ENCODE data around the gene NTRK1. TPM values are rescaled to one million over a fixed set of nuclear protein-coding genes. Genes with fewer than 3 reads are reported as not detected.

The NTRK1 gene
- total RNA-seq, 1 donor from 2014 or later: 54.3 TPM

DNA sequence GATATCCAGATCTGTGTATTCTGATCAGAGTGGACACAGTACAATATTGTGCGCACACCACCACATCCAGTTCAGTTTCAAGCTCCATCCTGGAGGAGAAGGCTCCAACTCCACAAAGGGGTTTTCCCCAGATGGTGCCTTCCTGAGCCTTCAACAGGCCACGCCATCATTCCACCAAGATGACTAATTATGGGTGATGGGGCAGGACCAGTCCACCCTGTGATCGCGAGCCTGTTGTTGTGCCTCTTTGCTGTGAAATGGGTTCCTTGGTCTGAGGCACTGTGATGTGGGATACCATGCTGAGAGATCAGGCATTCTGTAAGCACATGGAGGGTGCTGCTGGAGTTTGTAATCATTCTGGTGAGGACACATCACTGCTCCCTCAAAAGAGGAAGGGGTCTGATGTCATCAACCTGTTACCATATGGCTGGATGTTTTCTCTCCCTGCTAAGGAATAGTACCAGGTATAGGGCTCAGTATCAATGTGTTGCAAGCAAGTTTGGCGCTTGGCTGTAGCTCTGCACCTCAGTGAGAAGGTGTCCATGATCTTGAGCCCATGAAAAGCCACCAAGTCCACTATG lies 37.4 kb upstream of the NTRK1 start:
- Mint-ChIP-seq H3K4me1 (peaks cover 31% of the 10 kb centered on the region), H3K4me3 (no peak overlapping the region), H3K27ac (peak overlapping the region; percentile 19), H3K27me3 (no peaks in the 10 kb centered on the region), H3K9me3 (peaks cover 10% of the 10 kb centered on the region), H3K36me3 (ENCODE audit: low read depth) (no peaks in the 10 kb centered on the region)
- no peak for DNase-seq
- intact Hi-C loops (cut with micrococcal nuclease): no loop called here

DNA sequence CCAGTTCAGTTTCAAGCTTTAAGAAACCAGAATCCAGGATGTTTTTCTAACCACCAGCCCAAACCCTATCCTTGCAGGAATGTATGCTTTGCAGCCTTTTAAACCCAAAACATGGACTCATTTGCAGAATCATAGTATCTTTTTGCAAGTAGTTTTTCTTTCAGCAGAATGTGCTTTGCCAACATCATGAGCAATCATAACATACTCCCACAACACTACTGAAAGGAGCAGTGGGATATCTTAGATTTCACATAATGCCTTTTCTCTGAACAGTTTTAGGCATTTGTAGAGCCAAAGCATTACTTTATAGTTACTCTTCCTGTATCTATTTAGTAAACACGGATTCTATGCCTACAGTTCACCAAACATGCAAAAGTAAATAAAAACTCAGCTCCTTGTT lies 34.0 kb upstream of the NTRK1 start:
- no peak overlapping the region for H3K4me3 Mint-ChIP-seq
- intact Hi-C loops (cut with micrococcal nuclease): no loop called here
- no peak overlapping the region for H3K27ac Mint-ChIP-seq
- DNase-seq: no peak
- peaks cover 25% of the 10 kb centered on the region for H3K4me1 Mint-ChIP-seq
- H3K27me3 Mint-ChIP-seq: no peaks in the 10 kb centered on the region
- H3K9me3 Mint-ChIP-seq: no peaks in the 10 kb centered on the region
- H3K36me3 Mint-ChIP-seq (ENCODE audit: low read depth): no peaks in the 10 kb centered on the region

DNA sequence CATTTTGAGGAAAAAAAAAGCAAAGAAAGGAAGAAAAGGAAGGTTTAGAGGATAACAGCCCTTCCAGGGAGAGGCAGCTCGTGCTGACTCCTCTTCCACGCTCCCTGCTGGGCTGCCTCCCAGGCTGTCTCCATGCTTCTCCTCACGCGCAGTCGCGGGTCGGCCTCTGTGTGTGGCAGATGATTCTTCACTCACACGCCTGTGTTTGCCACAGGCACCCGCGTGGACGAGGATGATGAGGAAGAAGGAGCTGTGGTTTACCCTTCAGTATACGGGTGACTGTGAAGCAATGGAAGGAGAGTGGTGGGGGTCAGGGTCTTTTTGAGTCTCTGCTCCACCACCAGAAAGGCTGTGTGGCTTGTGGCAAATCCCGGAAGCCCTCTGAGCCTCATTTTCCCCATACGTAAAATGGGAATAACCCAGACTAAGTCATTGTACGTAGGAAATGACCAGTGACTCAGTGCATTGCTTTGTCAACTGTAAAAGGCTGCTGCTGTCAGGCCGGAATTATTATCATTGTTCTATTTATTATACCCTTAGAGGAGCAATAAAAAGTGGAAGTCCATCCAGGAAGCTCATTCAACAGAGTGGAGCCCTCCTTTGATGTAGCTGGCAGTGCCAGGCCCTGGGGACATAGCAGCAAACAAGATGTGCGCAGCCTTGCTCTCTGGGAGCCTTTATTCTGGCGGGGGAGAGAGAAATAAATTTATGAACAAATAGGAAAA lies 32.1 kb upstream of the NTRK1 start:
- H3K27ac Mint-ChIP-seq: no peak overlapping the region
- no peak overlapping the region for H3K4me3 Mint-ChIP-seq
- intact Hi-C loops (cut with micrococcal nuclease): no loop called here
- no peaks in the 10 kb centered on the region for H3K27me3 Mint-ChIP-seq
- no peak for DNase-seq
- H3K36me3 Mint-ChIP-seq (ENCODE audit: low read depth): no peaks in the 10 kb centered on the region
- H3K4me1 Mint-ChIP-seq: peaks cover 15% of the 10 kb centered on the region
- no peaks in the 10 kb centered on the region for H3K9me3 Mint-ChIP-seq

DNA sequence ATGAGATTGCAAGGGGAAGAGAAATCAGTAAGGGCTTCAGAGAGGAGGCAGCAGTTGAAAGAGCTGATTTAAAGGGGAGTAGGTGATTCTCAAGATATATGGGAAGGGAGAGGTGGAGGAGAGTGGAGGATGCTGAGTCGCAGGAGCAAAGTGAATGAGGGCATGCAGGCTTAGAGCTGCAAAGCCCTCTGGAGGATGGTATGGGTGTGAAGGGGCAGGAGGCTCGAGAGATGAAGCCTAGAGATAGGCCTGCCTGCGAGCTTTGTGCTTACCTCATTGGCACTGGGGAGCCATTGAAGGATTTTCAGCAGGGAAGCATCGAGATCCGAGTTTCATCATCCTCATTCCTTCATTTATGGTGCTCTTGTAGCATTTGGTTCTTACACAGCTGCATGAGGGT lies 28.2 kb upstream of the NTRK1 start:
- no peaks in the 10 kb centered on the region for H3K27me3 Mint-ChIP-seq
- H3K36me3 Mint-ChIP-seq (ENCODE audit: low read depth): no peaks in the 10 kb centered on the region
- H3K27ac Mint-ChIP-seq: peak overlapping the region; percentile 2
- no peak for DNase-seq
- peaks cover 52% of the 10 kb centered on the region for H3K4me1 Mint-ChIP-seq
- intact Hi-C loops (cut with micrococcal nuclease): no loop called here
- no peaks in the 10 kb centered on the region for H3K9me3 Mint-ChIP-seq
- H3K4me3 Mint-ChIP-seq: no peak overlapping the region

DNA sequence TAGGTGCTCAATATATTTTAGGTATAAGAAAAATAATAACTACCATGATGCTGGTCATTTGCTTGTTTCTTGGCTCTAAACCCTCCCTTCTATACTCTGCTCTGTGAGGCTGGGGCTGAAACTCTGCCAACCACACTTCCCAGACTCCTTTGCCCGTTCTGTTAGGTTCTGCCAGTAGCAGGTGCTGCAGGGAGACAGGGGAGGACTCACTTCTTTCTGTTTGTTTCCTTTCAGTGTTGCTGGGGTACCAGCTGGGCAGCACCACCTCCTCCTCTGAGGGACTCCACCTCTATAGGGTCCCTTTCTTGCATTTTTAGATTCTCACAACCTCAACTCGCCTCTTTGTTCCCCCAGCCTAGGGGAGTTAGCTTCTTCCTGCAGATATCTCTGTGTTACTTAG lies 27.1 kb upstream of the NTRK1 start:
- H3K4me1 Mint-ChIP-seq: peaks cover 58% of the 10 kb centered on the region
- no peaks in the 10 kb centered on the region for H3K9me3 Mint-ChIP-seq
- peak overlapping the region; percentile 73 for H3K27ac Mint-ChIP-seq
- intact Hi-C loops (cut with micrococcal nuclease): no loop called here
- no peaks in the 10 kb centered on the region for H3K27me3 Mint-ChIP-seq
- H3K36me3 Mint-ChIP-seq (ENCODE audit: low read depth): no peaks in the 10 kb centered on the region
- peak; percentile 79 for DNase-seq
- H3K4me3 Mint-ChIP-seq: no peak overlapping the region

DNA sequence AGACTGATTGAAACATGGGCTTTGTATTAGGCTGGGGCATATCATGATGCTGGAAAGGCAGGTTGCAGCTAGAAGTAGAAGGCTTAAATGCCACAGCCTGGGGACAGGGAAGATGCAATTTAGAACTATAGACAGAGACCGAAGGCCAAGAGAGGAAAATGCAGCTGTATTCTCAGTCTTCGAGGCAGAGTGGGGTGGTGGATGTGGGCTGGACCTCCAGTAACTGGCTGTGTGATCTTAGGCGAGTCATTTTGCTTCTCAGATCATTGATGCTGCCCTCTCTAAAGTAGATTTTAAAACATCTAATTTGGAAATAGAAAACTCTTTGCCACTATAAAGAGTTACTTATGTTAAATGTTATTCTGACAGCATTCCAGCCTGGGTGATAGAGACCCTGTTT lies 26.3 kb upstream of the NTRK1 start:
- no peak for DNase-seq
- intact Hi-C loops (cut with micrococcal nuclease): no loop called here
- Mint-ChIP-seq H3K4me1 (peaks cover 60% of the 10 kb centered on the region), H3K9me3 (no peaks in the 10 kb centered on the region), H3K27ac (peak overlapping the region; percentile 73), H3K4me3 (peak overlapping the region; percentile 31), H3K27me3 (no peaks in the 10 kb centered on the region), H3K36me3 (ENCODE audit: low read depth) (no peaks in the 10 kb centered on the region)

DNA sequence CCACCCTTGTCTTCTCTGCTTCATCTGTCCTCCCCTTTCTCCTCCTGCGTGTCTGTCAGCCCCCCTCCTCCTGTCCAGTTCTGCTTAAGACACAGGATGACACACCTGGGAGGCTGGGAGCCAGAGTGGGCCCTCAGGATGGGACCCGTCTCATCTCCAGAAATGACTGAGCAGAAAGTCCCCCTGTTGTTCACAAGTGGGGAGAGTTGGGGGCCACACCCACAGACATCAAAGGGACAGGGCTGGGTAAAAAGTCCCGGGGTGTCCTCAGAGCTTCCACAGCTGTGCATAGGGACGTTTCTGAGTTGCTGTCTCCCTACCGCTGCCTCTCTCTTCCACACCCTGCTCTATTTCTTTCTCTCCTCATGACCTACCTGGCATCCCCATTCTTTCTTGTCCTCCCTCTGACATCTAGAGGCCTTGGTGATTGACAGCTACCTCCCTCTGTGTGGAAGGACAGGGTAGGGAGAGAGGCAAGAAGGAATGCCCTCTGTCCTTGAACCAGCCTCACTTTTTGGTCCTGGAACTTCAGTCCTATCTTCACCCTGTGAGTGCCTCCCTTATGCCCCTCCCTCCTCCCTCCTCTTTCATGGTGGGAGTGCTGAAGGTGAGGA lies 24.5 kb upstream of the NTRK1 start:
- DNase-seq: peak; percentile 90
- Mint-ChIP-seq H3K27me3 (peaks cover 7% of the 10 kb centered on the region), H3K27ac (peak overlapping the region; percentile 89), H3K4me3 (peak overlapping the region; percentile 52), H3K36me3 (ENCODE audit: low read depth) (no peaks in the 10 kb centered on the region), H3K9me3 (no peaks in the 10 kb centered on the region), H3K4me1 (peaks cover 64% of the 10 kb centered on the region)
- intact Hi-C loops (cut with micrococcal nuclease): loop anchor here (1.0 to 5.0 kb wide), 3 partner anchors 20 to 86 kb away; partner anchors contain the start of genes LRRC71 and SH2D2A

DNA sequence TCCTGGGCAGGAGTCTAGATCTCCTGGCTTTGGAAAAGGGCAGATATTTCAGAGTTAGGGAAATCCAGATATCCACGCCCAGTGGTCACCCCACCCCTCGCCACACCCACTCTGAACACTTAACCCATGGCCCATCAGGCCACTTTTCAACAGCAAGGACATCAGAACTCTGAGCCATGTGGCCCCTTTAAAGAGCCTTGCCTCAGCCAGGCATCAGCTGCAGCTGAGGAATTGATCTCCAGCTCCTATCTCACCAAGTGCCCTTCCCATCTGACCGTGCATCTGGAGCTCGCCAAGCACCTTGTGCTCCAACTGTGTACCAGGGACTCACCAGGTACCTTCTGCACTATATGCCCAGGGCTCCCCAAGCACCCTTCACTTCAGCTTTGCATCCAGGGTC lies 23.8 kb upstream of the NTRK1 start:
- Mint-ChIP-seq H3K4me3 (peak overlapping the region; percentile 52), H3K27me3 (peaks cover 7% of the 10 kb centered on the region), H3K4me1 (peaks cover 60% of the 10 kb centered on the region), H3K27ac (peak overlapping the region; percentile 89), H3K9me3 (no peaks in the 10 kb centered on the region), H3K36me3 (ENCODE audit: low read depth) (no peaks in the 10 kb centered on the region)
- no peak for DNase-seq
- intact Hi-C loops (cut with micrococcal nuclease): loop anchor here (1.0 to 5.0 kb wide), 3 partner anchors 21 to 85 kb away; partner anchors contain the start of genes LRRC71 and SH2D2A

DNA sequence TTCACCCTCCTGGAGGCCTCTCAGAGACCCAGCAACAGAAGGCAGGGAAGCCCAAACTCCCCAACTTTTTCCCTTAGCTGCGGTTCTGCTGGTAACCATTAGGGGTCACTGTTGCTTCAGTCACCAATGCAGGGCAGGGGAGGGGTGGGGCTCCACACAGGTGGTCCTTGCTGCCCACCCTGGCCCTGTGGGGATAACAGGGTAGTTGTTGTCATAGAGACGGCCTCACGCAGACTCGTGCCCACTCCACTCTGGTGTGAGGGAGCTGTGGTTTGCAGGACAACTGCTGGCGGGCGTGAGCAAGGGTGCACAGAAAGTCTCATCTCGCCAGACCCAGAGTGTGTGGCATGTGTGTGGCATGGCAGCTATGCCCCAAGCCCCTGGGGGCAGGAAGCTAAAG lies 21.7 kb upstream of the NTRK1 start:
- H3K9me3 Mint-ChIP-seq: no peaks in the 10 kb centered on the region
- peak; percentile 87 for DNase-seq
- peaks cover under 1% of the 10 kb centered on the region for H3K36me3 Mint-ChIP-seq (ENCODE audit: low read depth)
- H3K27me3 Mint-ChIP-seq: peaks cover 18% of the 10 kb centered on the region
- H3K27ac Mint-ChIP-seq: peak overlapping the region; percentile 46
- intact Hi-C loops (cut with micrococcal nuclease): loop anchor here (1.0 to 5.0 kb wide), 4 partner anchors 21 to 83 kb away; partner anchors contain the start of genes LRRC71 and NTRK1
- H3K4me1 Mint-ChIP-seq: peaks cover 51% of the 10 kb centered on the region
- H3K4me3 Mint-ChIP-seq: peak overlapping the region; percentile 58

DNA sequence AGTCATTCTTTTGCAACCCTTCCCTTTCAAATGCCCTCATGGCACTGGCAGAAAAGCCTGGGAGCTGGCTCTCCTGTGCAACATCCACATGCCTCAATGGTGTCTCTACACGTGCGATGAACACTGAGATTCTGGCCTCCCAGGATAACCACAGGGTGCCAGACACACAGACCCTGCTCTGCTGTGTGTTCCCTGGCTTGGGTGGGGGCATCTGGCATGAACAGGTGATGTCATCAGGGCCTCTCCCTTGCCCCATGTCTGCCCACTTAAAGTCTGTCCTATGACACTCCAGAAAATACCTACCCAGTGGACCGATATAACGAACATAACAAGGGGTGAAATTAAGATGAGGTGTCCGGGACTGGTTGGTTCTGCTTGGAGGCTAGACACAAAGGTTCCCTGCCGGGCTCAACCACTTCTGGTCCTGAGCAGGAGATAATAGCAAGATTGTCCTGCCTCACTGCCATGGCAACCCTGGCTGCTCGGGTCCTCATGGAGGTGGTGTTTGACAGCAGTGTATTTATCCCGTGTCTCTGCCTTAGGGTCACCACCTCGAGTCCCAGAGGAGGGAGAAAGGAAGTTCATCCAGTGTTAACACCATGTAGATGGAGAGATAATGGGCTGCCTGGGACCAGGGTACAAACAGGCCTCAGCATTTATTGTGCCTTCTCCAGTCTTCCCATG lies 21.1 kb upstream of the NTRK1 start:
- DNase-seq: no peak
- H3K4me3 Mint-ChIP-seq: no peak overlapping the region
- H3K36me3 Mint-ChIP-seq (ENCODE audit: low read depth): peaks cover 2% of the 10 kb centered on the region
- H3K9me3 Mint-ChIP-seq: no peaks in the 10 kb centered on the region
- intact Hi-C loops (cut with micrococcal nuclease): loop anchor here (1.0 to 5.0 kb wide), 4 partner anchors 21 to 83 kb away; partner anchors contain the start of genes LRRC71 and NTRK1
- peak overlapping the region; percentile 7 for H3K27ac Mint-ChIP-seq
- peaks cover 23% of the 10 kb centered on the region for H3K27me3 Mint-ChIP-seq
- H3K4me1 Mint-ChIP-seq: peaks cover 46% of the 10 kb centered on the region

DNA sequence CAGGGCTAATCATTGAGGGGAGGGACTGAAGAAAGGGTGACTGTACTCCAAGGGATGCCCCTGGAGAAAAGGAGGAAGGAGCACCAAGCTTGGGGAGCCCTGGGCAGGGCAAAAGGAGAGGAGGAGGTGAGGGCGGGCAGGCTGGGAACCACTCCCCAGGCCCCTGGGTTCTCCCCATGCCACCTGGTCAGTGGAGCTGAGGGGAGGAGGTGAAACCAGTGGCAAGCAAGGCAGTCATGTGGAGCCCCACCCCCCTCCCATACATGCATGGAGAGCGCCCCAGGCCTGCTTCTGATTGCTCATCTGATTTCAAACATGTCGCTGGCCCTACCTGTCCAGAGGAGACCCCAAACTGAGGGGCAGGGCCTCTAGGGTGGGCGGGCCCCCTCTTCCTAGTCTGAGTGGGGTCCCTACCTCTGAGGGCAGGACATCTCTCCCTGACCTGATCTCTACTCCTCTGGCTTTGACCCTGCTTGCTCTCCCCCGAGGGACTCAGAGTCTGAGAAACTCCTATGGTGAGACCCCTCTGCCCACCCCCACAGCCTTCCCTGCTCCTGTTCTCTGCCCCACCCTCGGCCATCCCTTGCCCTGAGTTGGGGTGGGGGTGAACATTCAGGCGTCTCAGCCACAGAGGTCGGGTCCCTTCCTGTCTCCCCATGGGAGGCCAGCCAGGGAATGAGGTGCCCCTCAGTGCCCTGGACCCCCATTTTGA lies 20.3 kb upstream of the NTRK1 start:
- no peak for DNase-seq
- Mint-ChIP-seq H3K27me3 (peaks cover 28% of the 10 kb centered on the region), H3K9me3 (no peaks in the 10 kb centered on the region), H3K36me3 (ENCODE audit: low read depth) (peaks cover 2% of the 10 kb centered on the region), H3K27ac (peak overlapping the region; percentile 10), H3K4me3 (no peak overlapping the region), H3K4me1 (peaks cover 40% of the 10 kb centered on the region)
- intact Hi-C loops (cut with micrococcal nuclease): no loop called here

DNA sequence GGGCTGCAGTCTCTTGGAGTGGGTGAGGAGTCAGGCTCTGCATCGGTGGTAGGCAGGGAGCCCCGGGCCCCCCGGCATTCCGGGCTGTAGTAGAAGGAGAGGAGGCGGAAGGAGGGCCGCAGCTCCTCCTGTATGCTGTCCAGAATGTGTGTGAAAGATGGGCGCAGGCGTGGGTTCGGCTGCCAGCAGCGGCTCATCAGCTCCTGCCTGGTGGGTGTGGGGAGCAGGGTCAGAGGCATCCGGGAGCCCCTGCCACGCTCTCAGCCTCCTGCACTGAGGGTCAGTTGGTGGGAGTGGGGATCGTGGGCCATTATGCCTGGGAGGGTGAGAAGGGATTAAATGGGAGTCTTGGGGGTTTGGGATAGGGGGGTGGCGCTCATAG lies 19.8 kb upstream of the NTRK1 start:
- Mint-ChIP-seq H3K4me1 (peaks cover 37% of the 10 kb centered on the region), H3K9me3 (no peaks in the 10 kb centered on the region), H3K27ac (no peak overlapping the region), H3K36me3 (ENCODE audit: low read depth) (peaks cover 2% of the 10 kb centered on the region), H3K27me3 (peaks cover 32% of the 10 kb centered on the region), H3K4me3 (no peak overlapping the region)
- intact Hi-C loops (cut with micrococcal nuclease): no loop called here
- no peak for DNase-seq

DNA sequence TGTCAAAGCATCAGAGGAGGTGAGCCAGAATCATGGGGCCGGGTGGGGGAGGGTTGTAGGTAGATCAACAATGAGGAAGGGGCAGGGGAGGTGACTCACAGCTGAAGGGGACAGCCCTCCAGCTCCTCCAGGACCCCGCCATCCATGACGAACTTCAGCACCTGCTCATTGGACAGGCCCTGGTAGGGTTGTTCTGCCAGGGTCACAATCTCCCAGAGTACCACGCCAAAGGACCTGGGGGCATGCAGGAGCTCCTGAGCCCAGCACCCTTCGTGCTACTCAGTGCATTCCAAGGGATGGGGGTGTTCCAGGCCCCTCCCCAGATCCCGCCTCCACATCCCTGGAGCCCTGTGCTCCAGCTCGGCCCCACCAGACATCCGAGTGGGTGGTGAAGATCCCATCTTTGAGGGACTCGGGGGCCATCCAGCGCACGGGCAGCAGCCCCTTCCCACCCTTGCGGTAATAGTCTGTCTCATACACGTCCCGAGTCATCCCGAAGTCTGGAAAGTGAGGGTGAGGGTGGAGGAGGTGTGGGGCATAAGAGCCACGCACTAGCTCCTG lies 19.3 kb upstream of the NTRK1 start:
- Mint-ChIP-seq H3K27ac (no peak overlapping the region), H3K4me1 (peaks cover 35% of the 10 kb centered on the region), H3K27me3 (peaks cover 37% of the 10 kb centered on the region), H3K36me3 (ENCODE audit: low read depth) (peaks cover 2% of the 10 kb centered on the region), H3K9me3 (no peaks in the 10 kb centered on the region), H3K4me3 (no peak overlapping the region)
- intact Hi-C loops (cut with micrococcal nuclease): no loop called here
- DNase-seq: no peak

Data from activated CD4-positive, alpha-beta T cell treated with anti-CD3 and anti-CD28 coated beads, Interleukin-2, amount 10 ng/mL, durations not matched to agents 24 days and 14 days (primary cell).